Subcutaneous abdominal adipose tissue (tissue), 5 donors: ENCODE measurements around the gene PRR5.

Experiments
- H3K27ac ChIP-seq: one replicate; pipeline ENCODE4 v1.7.0; 2013; ENCODE audit warnings: low read depth, mild to moderate bottlenecking, inconsistent platforms, low read length, moderate library complexity
- H3K27me3 ChIP-seq, 5 donors: one replicate each; pipeline ENCODE4 v1.7.0; 2013; ENCODE audit warnings: low read length in 5 of 5, inconsistent platforms in 1 of 5; ENCODE audit not compliant: control insufficient read depth in 5 of 5, insufficient read depth in 4 of 5
- H3K36me3 ChIP-seq, 5 donors: one replicate each; pipeline ENCODE4 v1.7.0; 2013; ENCODE audit warnings: low read length in 5 of 5; ENCODE audit not compliant: control insufficient read depth in 5 of 5, insufficient read depth in 5 of 5
- H3K4me1 ChIP-seq, 5 donors: one replicate each; pipeline ENCODE4 v1.7.0; 2013; ENCODE audit warnings: low read length in 5 of 5, mild to moderate bottlenecking in 3 of 5, moderate library complexity in 1 of 5; ENCODE audit not compliant: control insufficient read depth in 5 of 5, insufficient read depth in 5 of 5
- H3K4me3 ChIP-seq, 5 donors: one replicate each; pipeline ENCODE4 v1.7.0; 2013; ENCODE audit warnings: low read length in 5 of 5, low read depth in 1 of 5
- H3K9ac ChIP-seq, 5 donors: one replicate each; pipeline ENCODE4 v1.7.0; 2013; ENCODE audit warnings: low read length in 5 of 5, mild to moderate bottlenecking in 4 of 5, moderate library complexity in 3 of 5
- H3K9me3 ChIP-seq, 5 donors: one replicate each; pipeline ENCODE4 v1.7.0; 2013; ENCODE audit warnings: low read length in 5 of 5; ENCODE audit not compliant: control insufficient read depth in 5 of 5
- donor health status: healthy.
- donor health status: healthy.
- donor health status: healthy.
- donor health status: healthy.
- donor health status: healthy.

Gene PRR5

GRCh38 chr22:44664149-44664548, 37.9 kb upstream of the PRR5 start:
- H3K27ac ChIP-seq = peak overlapping the region; percentile 63
- H3K4me1 ChIP-seq = peaks cover 18 to 74% (median 69%) of the 10 kb centered on the region in 5 donors
- no peak overlapping the region for H3K4me3 ChIP-seq
- no peaks in the 10 kb centered on the region for H3K27me3 ChIP-seq
- H3K9ac ChIP-seq = peak overlapping the region in 2 of 5 donors; percentile 10 to 49
- no peaks in the 10 kb centered on the region for H3K36me3 ChIP-seq
- H3K9me3 ChIP-seq = no peaks in the 10 kb centered on the region

- H3K9ac ChIP-seq = peak overlapping the region in 1 of 5 donors; percentile 30
- no peaks in the 10 kb centered on the region for H3K9me3 ChIP-seq
- no peak overlapping the region for H3K27ac ChIP-seq
- no peaks in the 10 kb centered on the region for H3K27me3 ChIP-seq
- H3K4me3 ChIP-seq = no peak overlapping the region
- H3K4me1 ChIP-seq = peaks cover 19 to 77% (median 74%) of the 10 kb centered on the region in 5 donors
- no peaks in the 10 kb centered on the region for H3K36me3 ChIP-seq
Measured at GRCh38 chr22:44665115-44665514, 36.9 kb upstream of the PRR5 start.

- H3K27ac ChIP-seq = peak overlapping the region; percentile 35
- H3K27me3 ChIP-seq = no peaks in the 10 kb centered on the region
- no peaks in the 10 kb centered on the region for H3K36me3 ChIP-seq
- H3K4me3 ChIP-seq = no peak overlapping the region
- no peaks in the 10 kb centered on the region for H3K9me3 ChIP-seq
- peaks cover 20 to 82% (median 76%) of the 10 kb centered on the region in 5 donors for H3K4me1 ChIP-seq
- no peak overlapping the region for H3K9ac ChIP-seq
Measured at GRCh38 chr22:44666207-44666585, 35.8 kb upstream of the PRR5 start.

- Histone ChIP-seq H3K9me3 (no peaks in the 10 kb centered on the region), H3K27me3 (no peaks in the 10 kb centered on the region), H3K27ac (peak overlapping the region; percentile 79), H3K4me3 (peak overlapping the region in 3 of 5 donors; percentile 39 to 81 (median 60)), H3K9ac (peak overlapping the region in 3 of 5 donors; percentile 66 to 79 (median 76)), H3K4me1 (peaks cover 14 to 81% (median 80%) of the 10 kb centered on the region in 5 donors), H3K36me3 (no peaks in the 10 kb centered on the region)
Measured at GRCh38 chr22:44667276-44667675, 34.7 kb upstream of the PRR5 start.

- Histone ChIP-seq H3K9ac (peak overlapping the region; percentile 35 to 79 (median 66)), H3K4me1 (peaks cover 14 to 86% (median 84%) of the 10 kb centered on the region in 5 donors), H3K27ac (peak overlapping the region; percentile 79), H3K27me3 (no peaks in the 10 kb centered on the region), H3K4me3 (peak overlapping the region; percentile 39 to 81 (median 47)), H3K36me3 (no peaks in the 10 kb centered on the region), H3K9me3 (no peaks in the 10 kb centered on the region)
Measured at GRCh38 chr22:44667829-44668189, 34.2 kb upstream of the PRR5 start.

GRCh38 chr22:44668190-44668885, 33.7 kb upstream of the PRR5 start:
- Histone ChIP-seq H3K9ac (peak overlapping the region; percentile 35 to 79 (median 66)), H3K4me3 (peak overlapping the region; percentile 39 to 81 (median 67)), H3K36me3 (no peaks in the 10 kb centered on the region), H3K27me3 (no peaks in the 10 kb centered on the region), H3K27ac (peak overlapping the region; percentile 79), H3K9me3 (no peaks in the 10 kb centered on the region), H3K4me1 (peaks cover 14 to 89% (median 84%) of the 10 kb centered on the region in 5 donors)

- peak overlapping the region in 4 of 5 donors; percentile 62 to 85 (median 72) for H3K9ac ChIP-seq
- H3K36me3 ChIP-seq = no peaks in the 10 kb centered on the region
- H3K27ac ChIP-seq = peak overlapping the region; percentile 62
- H3K4me1 ChIP-seq = peaks cover 14 to 89% (median 84%) of the 10 kb centered on the region in 5 donors
- peak overlapping the region; percentile 67 to 81 (median 76) for H3K4me3 ChIP-seq
- H3K27me3 ChIP-seq = no peaks in the 10 kb centered on the region
- no peaks in the 10 kb centered on the region for H3K9me3 ChIP-seq
Measured at GRCh38 chr22:44668886-44669521, 33.0 kb upstream of the PRR5 start.

- H3K36me3 ChIP-seq = no peaks in the 10 kb centered on the region
Measured at GRCh38 chr22:44669561-44669976, 32.4 kb upstream of the PRR5 start.

GRCh38 chr22:44670220-44670988, 31.6 kb upstream of the PRR5 start:
- Histone ChIP-seq H3K4me3 (peak overlapping the region in 4 of 5 donors; percentile 70 to 81 (median 78)), H3K27me3 (no peaks in the 10 kb centered on the region), H3K4me1 (peaks cover 7 to 81% (median 71%) of the 10 kb centered on the region in 5 donors), H3K27ac (peak overlapping the region; percentile 62), H3K36me3 (no peaks in the 10 kb centered on the region), H3K9me3 (no peaks in the 10 kb centered on the region), H3K9ac (peak overlapping the region in 2 of 5 donors; percentile 56 to 61)

More at GRCh38 chr22:44669561-44669976, 32.4 kb upstream of the PRR5 start:
- Histone ChIP-seq H3K9ac (peak overlapping the region in 4 of 5 donors; percentile 62 to 85 (median 72)), H3K4me1 (peaks cover 10 to 86% (median 79%) of the 10 kb centered on the region in 5 donors), H3K4me3 (peak overlapping the region; percentile 67 to 81 (median 76)), H3K9me3 (no peaks in the 10 kb centered on the region), H3K27ac (peak overlapping the region; percentile 62), H3K27me3 (no peaks in the 10 kb centered on the region)
